Neural progenitor cell (in vitro differentiated cells): ENCODE results near the gene YEATS4.

Experiments used
- EZH2 ChIP-seq: fragments of 200-600 bp; sonication (generic); IDR thresholded peaks from 2 replicates; pipeline ENCODE4 v1.6.1; 2017; ENCODE audit warnings: antibody characterized with exemption, mild to moderate bottlenecking, moderate library complexity
- TF ChIP-seq, protein P1 (sequence below): fragments of 200-600 bp; sonication (generic); IDR thresholded peaks from 2 replicates; pipeline ENCODE4 v1.5.1; 2017; ENCODE audit warnings: antibody characterized with exemption, mild to moderate bottlenecking

DNA sequence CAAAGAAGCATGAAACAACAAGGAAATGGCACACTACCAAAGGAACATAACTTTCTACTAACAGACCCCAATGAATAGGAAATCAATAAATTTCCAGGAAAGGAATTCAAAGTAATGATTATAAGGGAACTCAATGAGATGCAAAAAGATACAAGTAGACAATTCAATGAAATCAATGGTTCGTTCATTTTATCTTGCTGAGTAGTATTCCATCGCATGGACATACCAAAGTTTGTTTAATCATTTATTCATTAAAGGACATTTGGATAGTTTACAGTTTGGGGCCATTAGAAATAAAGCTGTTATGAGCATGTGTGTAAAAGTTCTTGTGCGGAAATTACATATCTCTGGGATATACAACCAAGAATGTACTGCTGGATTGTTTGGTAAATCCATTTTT lies 46.3 kb upstream of the YEATS4 start:
- TF ChIP-seq, protein P1, sequence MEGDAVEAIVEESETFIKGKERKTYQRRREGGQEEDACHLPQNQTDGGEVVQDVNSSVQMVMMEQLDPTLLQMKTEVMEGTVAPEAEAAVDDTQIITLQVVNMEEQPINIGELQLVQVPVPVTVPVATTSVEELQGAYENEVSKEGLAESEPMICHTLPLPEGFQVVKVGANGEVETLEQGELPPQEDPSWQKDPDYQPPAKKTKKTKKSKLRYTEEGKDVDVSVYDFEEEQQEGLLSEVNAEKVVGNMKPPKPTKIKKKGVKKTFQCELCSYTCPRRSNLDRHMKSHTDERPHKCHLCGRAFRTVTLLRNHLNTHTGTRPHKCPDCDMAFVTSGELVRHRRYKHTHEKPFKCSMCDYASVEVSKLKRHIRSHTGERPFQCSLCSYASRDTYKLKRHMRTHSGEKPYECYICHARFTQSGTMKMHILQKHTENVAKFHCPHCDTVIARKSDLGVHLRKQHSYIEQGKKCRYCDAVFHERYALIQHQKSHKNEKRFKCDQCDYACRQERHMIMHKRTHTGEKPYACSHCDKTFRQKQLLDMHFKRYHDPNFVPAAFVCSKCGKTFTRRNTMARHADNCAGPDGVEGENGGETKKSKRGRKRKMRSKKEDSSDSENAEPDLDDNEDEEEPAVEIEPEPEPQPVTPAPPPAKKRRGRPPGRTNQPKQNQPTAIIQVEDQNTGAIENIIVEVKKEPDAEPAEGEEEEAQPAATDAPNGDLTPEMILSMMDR = no peak
- no peak for TF ChIP-seq EZH2
